Hepatocyte (in vitro differentiated cells): ENCODE data around the gene HS2ST1.
A peak's percentile ranks its signal among the peaks of the same experiment; 100 is the strongest.

Experiments
- CTCF ChIP-seq: fragments of 200-600 bp; sonication (generic); IDR thresholded peaks from 2 replicates; pipeline ENCODE4 v1.5.1; 2016; ENCODE audit warnings: antibody characterized with exemption, mild to moderate bottlenecking; ENCODE audit not compliant: poor library complexity
- EZH2 ChIP-seq: fragments of 200-600 bp; sonication (generic); IDR thresholded peaks from 2 replicates; pipeline ENCODE4 v1.6.1; 2016; ENCODE audit warnings: antibody characterized with exemption, mild to moderate bottlenecking, borderline replicate concordance
- EZH2phosphoT487 ChIP-seq: fragments of 200-600 bp; sonication (generic); IDR thresholded peaks from one replicate; pipeline ENCODE4 v1.6.1; 2018; ENCODE audit warnings: antibody characterized with exemption, mild to moderate bottlenecking, low read depth, moderate library complexity; ENCODE audit not compliant: unreplicated experiment, severe bottlenecking

GRCh38 chr1:87151500-87152421 is 237.3 kb downstream of the HS2ST1 start:
- TF ChIP-seq CTCF, result peak; percentile 74
- TF ChIP-seq EZH2phosphoT487, result no peak
- TF ChIP-seq EZH2, result no peak
